ENCODE results near the gene USF2.

GRCh38 chr19:35287713-35288112 is 19.0 kb downstream of the USF2 start:
- TF ChIP-seq CTCF (IDR thresholded peaks at IDR 0.05) (no peak), POLR2A (IDR thresholded peaks at IDR 0.05) (no peak)
